HepG2 (cell line): ENCODE results near the gene TTC31. TPM values are rescaled to one million over a fixed set of nuclear protein-coding genes. Genes with fewer than 3 reads are reported as not detected.

Source experiments
- BRD4 ChIP-seq: sonication (generic); formaldehyde crosslinking; IDR thresholded peaks from 2 replicates; pipeline ENCODE4 v1.4.0; 2020; ENCODE audit warnings: missing genetic modification reagents
- ELF1 ChIP-seq: sonication (generic); formaldehyde crosslinking; IDR thresholded peaks from 2 replicates; pipeline ENCODE4 v1.4.0; 2020; ENCODE audit warnings: missing genetic modification reagents
- KLF16 ChIP-seq, 2 experiments: sonication (generic) in 1 of 2; formaldehyde crosslinking in 1 of 2; IDR thresholded peaks; 2 replicates each; pipeline versions ENCODE4 v1.6.1 to v1.8.0; 2016 to 2023; ENCODE audit warnings: missing genetic modification reagents in 2 of 2, missing compliant biosample characterization in 1 of 2
- MAZ ChIP-seq, 2 experiments: sonication (generic) in 1 of 2; formaldehyde crosslinking in 1 of 2; IDR thresholded peaks; 2 replicates each; pipeline versions ENCODE4 v1.5.0 to v1.6.1; 2012 to 2020; ENCODE audit warnings: low read depth in 2 of 2, mild to moderate bottlenecking in 2 of 2, borderline replicate concordance in 1 of 2, improper control_type of control experiment in 1 of 2, low read length in 1 of 2, missing genetic modification reagents in 1 of 2, moderate library complexity in 1 of 2
- NR2F1 ChIP-seq, 2 experiments: fragments of 450-650 bp in 1 of 2; formaldehyde crosslinking in 1 of 2; IDR thresholded peaks; 2 replicates each; pipeline versions ENCODE4 v1.5.0 to v1.6.1; 2016 to 2020; ENCODE audit warnings: mild to moderate bottlenecking in 1 of 2, missing compliant biosample characterization in 1 of 2, missing genetic modification reagents in 1 of 2, moderate library complexity in 1 of 2
- RAD51 ChIP-seq: fragments of 450-650 bp; IDR thresholded peaks from 2 replicates; pipeline ENCODE4 v1.6.1; 2016; ENCODE audit warnings: borderline replicate concordance
- SRF ChIP-seq: IDR thresholded peaks from 2 replicates; pipeline ENCODE4 v1.6.1; 2011; ENCODE audit warnings: mild to moderate bottlenecking, low read depth, low read length, moderate library complexity
- STAG1 ChIP-seq: sonication (generic); formaldehyde crosslinking; IDR thresholded peaks from 2 replicates; pipeline ENCODE4 v1.4.0; 2020; ENCODE audit warnings: missing genetic modification reagents
- XRCC5 ChIP-seq: fragments of 200-400 bp; formaldehyde crosslinking; optimal IDR thresholded peaks from 2 replicates; pipeline ENCODE3; 2017; ENCODE audit warnings: mild to moderate bottlenecking, low read length
- ZBTB8A ChIP-seq: sonication (generic); formaldehyde crosslinking; IDR thresholded peaks from 2 replicates; pipeline ENCODE4 v1.4.0; 2020; ENCODE audit warnings: mild to moderate bottlenecking, low read depth, missing genetic modification reagents, borderline replicate concordance
- ZNF331 ChIP-seq: sonication (generic); formaldehyde crosslinking; IDR thresholded peaks from 2 replicates; pipeline ENCODE4 v1.4.0; 2020; ENCODE audit warnings: missing genetic modification reagents
- ZNF558 ChIP-seq: sonication (generic); formaldehyde crosslinking; IDR thresholded peaks from 2 replicates; pipeline ENCODE4 v1.9.0; 2022; ENCODE audit warnings: mild to moderate bottlenecking, missing genetic modification reagents, borderline replicate concordance
- ZNF629 ChIP-seq: sonication (generic); formaldehyde crosslinking; conservative IDR thresholded peaks from 2 replicates; pipeline ENCODE4 v1.5.0; 2020; ENCODE audit warnings: missing genetic modification reagents
- ZNF670 ChIP-seq: sonication (generic); formaldehyde crosslinking; IDR thresholded peaks from 2 replicates; pipeline ENCODE4 v1.8.0; 2022; ENCODE audit warnings: mild to moderate bottlenecking, missing genetic modification reagents, borderline replicate concordance
- ZNF747 ChIP-seq: sonication (generic); formaldehyde crosslinking; IDR thresholded peaks from 2 replicates; pipeline ENCODE4 v1.8.1; 2023; ENCODE audit warnings: missing genetic modification reagents, mild to moderate bottlenecking, borderline replicate concordance
- ZNF761 ChIP-seq: sonication (generic); formaldehyde crosslinking; conservative IDR thresholded peaks from 2 replicates; pipeline ENCODE4 v1.4.0; 2020; ENCODE audit warnings: mild to moderate bottlenecking, missing genetic modification reagents
- ZNF792 ChIP-seq: IDR thresholded peaks from 2 replicates; pipeline ENCODE4 v1.6.1; 2016
- ZNF816 ChIP-seq: sonication (generic); formaldehyde crosslinking; IDR thresholded peaks from 2 replicates; pipeline ENCODE4 v1.8.0; 2022; ENCODE audit warnings: missing genetic modification reagents, mild to moderate bottlenecking, borderline replicate concordance
- polyA plus RNA-seq, 8 experiments: library from polyadenylated mRNA; depleted of rRNA in 3 of 8; stranded (reverse) in 7 of 8; unstranded in 1 of 8; fragments of >200 nt; fragmentation: Illumina TruSeq in 4 of 8; extraction: Trizol in 4 of 8; gene quantifications; 2 replicates each; pipeline versions ENCODE4 v1.2.1 to v1.2.3, GENCODE V29; 2011 to 2016; ENCODE audit warnings: low read depth in 4 of 8, missing spikeins in 1 of 8, mixed read lengths in 1 of 8; ENCODE audit not compliant: insufficient read depth in 1 of 8
- total RNA-seq, 5 experiments: library from RNA; depleted of rRNA; stranded (reverse); fragments of >200 nt; fragmentation: Illumina TruSeq; extraction: Trizol; gene quantifications; 2 replicates each; pipeline ENCODE4 v1.2.3, GENCODE V29; 2016; ENCODE audit warnings: low read depth in 1 of 5
- TF ChIP-seq, protein P1 (sequence below): sonication (generic); formaldehyde crosslinking; IDR thresholded peaks from 2 replicates; pipeline ENCODE4 v1.5.0; 2020; ENCODE audit warnings: mild to moderate bottlenecking, missing genetic modification reagents, moderate library complexity
- TF ChIP-seq, protein P2 (sequence below): IDR thresholded peaks from 2 replicates; pipeline ENCODE4 v1.6.1; 2016; ENCODE audit warnings: missing compliant biosample characterization, missing genetic modification reagents, borderline replicate concordance
- TF ChIP-seq, protein P3 (sequence below): IDR thresholded peaks from 2 replicates; pipeline ENCODE4 v1.6.1; 2012; ENCODE audit warnings: inconsistent platforms
- TF ChIP-seq, protein P4 (sequence below): IDR thresholded peaks from 2 replicates; pipeline ENCODE4 v1.6.1; 2016; ENCODE audit warnings: low read depth, borderline replicate concordance
- TF ChIP-seq, protein P5 (sequence below): sonication (generic); formaldehyde crosslinking; IDR thresholded peaks from 2 replicates; pipeline ENCODE4 v1.4.0; 2020; ENCODE audit warnings: mild to moderate bottlenecking, missing genetic modification reagents
- TF ChIP-seq, protein P6 (sequence below): sonication (generic); formaldehyde crosslinking; IDR thresholded peaks from 2 replicates; pipeline ENCODE4 v1.4.0; 2020; ENCODE audit warnings: missing genetic modification reagents

Gene TTC31
- total and polyA plus RNA-seq, 2 of the 13 experiments (the other 11 are each of a cell fraction or from before 2014, with no cell fraction given), result 28.3 to 39.5 TPM

DNA sequence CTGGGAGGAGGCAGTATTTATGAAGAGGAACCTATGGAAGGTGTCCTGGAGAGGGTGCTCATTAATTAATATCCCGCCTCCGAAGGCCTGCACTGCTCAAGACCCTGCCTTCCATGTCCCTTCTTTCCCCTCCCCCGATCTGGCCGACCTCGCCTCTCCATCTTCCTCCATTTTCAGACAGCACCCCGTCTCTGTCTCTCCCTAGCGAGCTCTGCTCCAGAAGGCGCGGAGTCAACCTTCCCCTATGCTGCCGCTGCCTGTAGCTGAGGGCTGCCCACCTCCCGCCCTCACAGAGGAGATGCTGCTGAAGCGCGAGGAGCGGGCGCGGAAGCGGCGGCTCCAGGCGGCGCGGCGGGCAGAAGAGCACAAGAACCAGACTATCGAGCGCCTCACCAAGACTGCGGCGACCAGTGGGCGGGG is 25.7 kb upstream of the TTC31 start (continued):
- TF ChIP-seq, protein P1, sequence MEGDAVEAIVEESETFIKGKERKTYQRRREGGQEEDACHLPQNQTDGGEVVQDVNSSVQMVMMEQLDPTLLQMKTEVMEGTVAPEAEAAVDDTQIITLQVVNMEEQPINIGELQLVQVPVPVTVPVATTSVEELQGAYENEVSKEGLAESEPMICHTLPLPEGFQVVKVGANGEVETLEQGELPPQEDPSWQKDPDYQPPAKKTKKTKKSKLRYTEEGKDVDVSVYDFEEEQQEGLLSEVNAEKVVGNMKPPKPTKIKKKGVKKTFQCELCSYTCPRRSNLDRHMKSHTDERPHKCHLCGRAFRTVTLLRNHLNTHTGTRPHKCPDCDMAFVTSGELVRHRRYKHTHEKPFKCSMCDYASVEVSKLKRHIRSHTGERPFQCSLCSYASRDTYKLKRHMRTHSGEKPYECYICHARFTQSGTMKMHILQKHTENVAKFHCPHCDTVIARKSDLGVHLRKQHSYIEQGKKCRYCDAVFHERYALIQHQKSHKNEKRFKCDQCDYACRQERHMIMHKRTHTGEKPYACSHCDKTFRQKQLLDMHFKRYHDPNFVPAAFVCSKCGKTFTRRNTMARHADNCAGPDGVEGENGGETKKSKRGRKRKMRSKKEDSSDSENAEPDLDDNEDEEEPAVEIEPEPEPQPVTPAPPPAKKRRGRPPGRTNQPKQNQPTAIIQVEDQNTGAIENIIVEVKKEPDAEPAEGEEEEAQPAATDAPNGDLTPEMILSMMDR (CRISPR knock-in tag), result peak; percentile 31; the same call in 1 of the 2 replicates
- TF ChIP-seq ZNF558 (CRISPR knock-in tag) (0 out of 2 replicates have a peak, but pooled peaks have one; percentile 21), NR2F1 (CRISPR knock-in tag; IDR thresholded peaks at IDR 0.05) (0 out of 4 replicates have a peak, but pooled peaks of 1 of the 2 experiments have one; percentile 4), ZNF761 (CRISPR knock-in tag) (no peak; the same call in 1 of the 2 replicates), STAG1 (CRISPR knock-in tag) (no peak; the same call in 1 of the 2 replicates), KLF16 (CRISPR knock-in tag; IDR thresholded peaks at IDR 0.05) (no peak), RAD51 (no peak), BRD4 (no peak), ZNF331 (CRISPR knock-in tag) (peak; percentile 52), ZNF629 (CRISPR knock-in tag) (no peak), ZBTB8A (CRISPR knock-in tag) (no peak), ZNF670 (0 out of 2 replicates have a peak, but pooled peaks have one; percentile 12), ZNF816 (CRISPR knock-in tag) (0 out of 2 replicates have a peak, but pooled peaks have one; percentile 17), XRCC5 (no peak), SRF (no peak), ELF1 (peak; percentile 50), ZNF792 (CRISPR knock-in tag) (0 out of 2 replicates have a peak, but pooled peaks have one; percentile 32), ZNF747 (CRISPR knock-in tag) (no peak), MAZ (IDR thresholded peaks at IDR 0.05; ENCODE audit: borderline replicate concordance, low read depth, low read length) (peak; percentile 60; the same call in 1 of the 2 replicates), MAZ (CRISPR knock-in tag; IDR thresholded peaks at IDR 0.05; ENCODE audit: low read depth) (0 out of 2 replicates have a peak, but pooled peaks have one; percentile 34)
- TF ChIP-seq, protein P2, sequence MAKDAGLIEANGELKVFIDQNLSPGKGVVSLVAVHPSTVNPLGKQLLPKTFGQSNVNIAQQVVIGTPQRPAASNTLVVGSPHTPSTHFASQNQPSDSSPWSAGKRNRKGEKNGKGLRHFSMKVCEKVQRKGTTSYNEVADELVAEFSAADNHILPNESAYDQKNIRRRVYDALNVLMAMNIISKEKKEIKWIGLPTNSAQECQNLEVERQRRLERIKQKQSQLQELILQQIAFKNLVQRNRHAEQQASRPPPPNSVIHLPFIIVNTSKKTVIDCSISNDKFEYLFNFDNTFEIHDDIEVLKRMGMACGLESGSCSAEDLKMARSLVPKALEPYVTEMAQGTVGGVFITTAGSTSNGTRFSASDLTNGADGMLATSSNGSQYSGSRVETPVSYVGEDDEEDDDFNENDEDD (CRISPR knock-in tag), result 0 out of 2 replicates have a peak, but pooled peaks have one; percentile 45
- TF ChIP-seq, protein P3, sequence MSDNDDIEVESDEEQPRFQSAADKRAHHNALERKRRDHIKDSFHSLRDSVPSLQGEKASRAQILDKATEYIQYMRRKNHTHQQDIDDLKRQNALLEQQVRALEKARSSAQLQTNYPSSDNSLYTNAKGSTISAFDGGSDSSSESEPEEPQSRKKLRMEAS, result peak; percentile 34; the same call in 1 of the 2 replicates
- TF ChIP-seq, protein P4, sequence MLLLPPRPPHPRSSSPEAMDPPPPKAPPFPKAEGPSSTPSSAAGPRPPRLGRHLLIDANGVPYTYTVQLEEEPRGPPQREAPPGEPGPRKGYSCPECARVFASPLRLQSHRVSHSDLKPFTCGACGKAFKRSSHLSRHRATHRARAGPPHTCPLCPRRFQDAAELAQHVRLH, result no peak
- TF ChIP-seq, protein P5, sequence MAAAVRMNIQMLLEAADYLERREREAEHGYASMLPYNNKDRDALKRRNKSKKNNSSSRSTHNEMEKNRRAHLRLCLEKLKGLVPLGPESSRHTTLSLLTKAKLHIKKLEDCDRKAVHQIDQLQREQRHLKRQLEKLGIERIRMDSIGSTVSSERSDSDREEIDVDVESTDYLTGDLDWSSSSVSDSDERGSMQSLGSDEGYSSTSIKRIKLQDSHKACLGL (CRISPR knock-in tag), result peak; percentile 11; the same call in 1 of the 2 replicates
- TF ChIP-seq, protein P6, sequence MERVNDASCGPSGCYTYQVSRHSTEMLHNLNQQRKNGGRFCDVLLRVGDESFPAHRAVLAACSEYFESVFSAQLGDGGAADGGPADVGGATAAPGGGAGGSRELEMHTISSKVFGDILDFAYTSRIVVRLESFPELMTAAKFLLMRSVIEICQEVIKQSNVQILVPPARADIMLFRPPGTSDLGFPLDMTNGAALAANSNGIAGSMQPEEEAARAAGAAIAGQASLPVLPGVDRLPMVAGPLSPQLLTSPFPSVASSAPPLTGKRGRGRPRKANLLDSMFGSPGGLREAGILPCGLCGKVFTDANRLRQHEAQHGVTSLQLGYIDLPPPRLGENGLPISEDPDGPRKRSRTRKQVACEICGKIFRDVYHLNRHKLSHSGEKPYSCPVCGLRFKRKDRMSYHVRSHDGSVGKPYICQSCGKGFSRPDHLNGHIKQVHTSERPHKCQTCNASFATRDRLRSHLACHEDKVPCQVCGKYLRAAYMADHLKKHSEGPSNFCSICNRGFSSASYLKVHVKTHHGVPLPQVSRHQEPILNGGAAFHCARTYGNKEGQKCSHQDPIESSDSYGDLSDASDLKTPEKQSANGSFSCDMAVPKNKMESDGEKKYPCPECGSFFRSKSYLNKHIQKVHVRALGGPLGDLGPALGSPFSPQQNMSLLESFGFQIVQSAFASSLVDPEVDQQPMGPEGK (CRISPR knock-in tag), result no peak
